K562 (cell line): ENCODE results near the gene PTPRG. TPM values are rescaled to one million over a fixed set of nuclear protein-coding genes. Genes with fewer than 3 reads are reported as not detected.

Experiments used
- ATAC-seq: fragments of 200-7000 bp; cut with Tn5 transposase; 3 replicates; pipeline ENCODE4 v1.9.1; 2020; ENCODE audit warnings: moderate library complexity
- BruUV-seq: library from RNA; stranded (reverse); fragments of 400-500 nt; replicated peaks from 2 replicates; lab custom pipeline; 2021; lab: Mats Ljungman, UMichigan
- CTCF ChIA-PET: fragments of 300-600 bp; formaldehyde crosslinking; extraction: SDS; loops from one replicate; lab custom pipeline; 2021; ENCODE audit warnings: low intra/inter-chr PET ratio; lab: Yijun Ruan, JAX
- POLR2A ChIA-PET: fragments of 300-600, 350-650 bp; sonication (Branson Sonifier 250); formaldehyde crosslinking; extraction: SDS; loops from one replicate; lab custom pipeline; 2021; ENCODE audit warnings: antibody characterized with exemption, inconsistent platforms; lab: Yijun Ruan, JAX
- DNase-seq, 4 experiments: peaks; one replicate each; pipeline versions ENCODE4 v3.0.0 to v3.0.0-alpha.2; 2011 to 2018; ENCODE audit warnings: low spot score in 3 of 4, mixed read lengths in 3 of 4; ENCODE audit errors: extremely low read depth in 1 of 4
- FAIRE-seq: peaks from 2 replicates; lab custom pipeline; 2011; peaks lifted over from hg19 to GRCh38; lab: Jason Lieb, UNC
- H2AFZ ChIP-seq: 2 replicates; pipeline ENCODE4 v1.6.0; 2011; ENCODE audit warnings: low read depth, low read length, control low read depth, inconsistent platforms
- H3K27ac ChIP-seq: fragments of 200-600 bp; 3 replicates; pipeline ENCODE4 v1.8.0; 2011; ENCODE audit warnings: low read depth, mild to moderate bottlenecking, control low read depth, inconsistent platforms, low read length, moderate library complexity, mixed read lengths; ENCODE audit errors: extremely low read depth
- H3K27me3 ChIP-seq, 2 experiments: fragments of 300-600 bp in 1 of 2; 2 replicates in 1 of 2; 3 replicates in 1 of 2; pipeline versions ENCODE4 v1.6.0 to v1.8.0; 2011; ENCODE audit warnings: inconsistent platforms in 2 of 2, low read length in 2 of 2, mild to moderate bottlenecking in 1 of 2, mixed read lengths in 1 of 2, moderate library complexity in 1 of 2; ENCODE audit not compliant: control insufficient read depth in 2 of 2, insufficient read depth in 2 of 2
- H3K36me3 ChIP-seq: fragments of 300-600 bp; 3 replicates; pipeline ENCODE4 v1.8.0; 2011; ENCODE audit warnings: mild to moderate bottlenecking, low read length, inconsistent platforms; ENCODE audit not compliant: control insufficient read depth, insufficient read depth
- H3K4me1 ChIP-seq, 2 experiments: fragments of 200-600 bp in 1 of 2; replicated peaks in 1 of 2; 2 replicates in 1 of 2; 3 replicates in 1 of 2; pipeline versions ENCODE4 v1.5.1 to v1.8.0; 2011; ENCODE audit warnings: inconsistent platforms in 2 of 2, low read length in 2 of 2, mild to moderate bottlenecking in 1 of 2, mixed read lengths in 1 of 2, moderate library complexity in 1 of 2; ENCODE audit not compliant: control insufficient read depth in 2 of 2, insufficient read depth in 2 of 2
- H3K4me2 ChIP-seq: 2 replicates; pipeline ENCODE4 v1.6.1; 2011; ENCODE audit warnings: low read length, control low read depth, inconsistent platforms, mixed read lengths; ENCODE audit not compliant: insufficient read depth
- H3K4me3 ChIP-seq: fragments of 200-600 bp; sonication (generic), shearing (Covaris generic); 2 replicates; pipeline ENCODE4 v1.5.1; 2016; ENCODE audit warnings: control low read depth, inconsistent platforms
- H3K79me2 ChIP-seq: fragments of 200-600 bp; 3 replicates; pipeline ENCODE4 v1.8.0; 2011; ENCODE audit warnings: low read length, inconsistent platforms; ENCODE audit not compliant: control insufficient read depth, insufficient read depth
- H3K9ac ChIP-seq, 2 experiments: 2 replicates each; pipeline versions ENCODE4 v1.6.0 to v1.6.1; 2011; ENCODE audit warnings: low read depth in 2 of 2, low read length in 2 of 2, control low read depth in 1 of 2, inconsistent platforms in 1 of 2, mild to moderate bottlenecking in 1 of 2, mixed read lengths in 1 of 2; ENCODE audit not compliant: insufficient read depth in 1 of 2
- H3K9me1 ChIP-seq: one replicate; pipeline ENCODE4 v1.6.0; 2011; ENCODE audit warnings: inconsistent platforms, mild to moderate bottlenecking, low read length, moderate library complexity; ENCODE audit not compliant: control insufficient read depth, insufficient read depth
- H3K9me3 ChIP-seq: replicated peaks from 2 replicates; pipeline ENCODE4 v1.5.1; 2011; ENCODE audit warnings: low read depth, low read length, inconsistent platforms; ENCODE audit not compliant: control insufficient read depth, insufficient read depth
- H4K20me1 ChIP-seq: replicated peaks from 2 replicates; pipeline ENCODE4 v1.6.1; 2011; ENCODE audit warnings: low read length, inconsistent platforms, mixed read lengths; ENCODE audit not compliant: control insufficient read depth, insufficient read depth
- ARHGAP35 ChIP-seq: fragments of 450-650 bp; IDR thresholded peaks from 2 replicates; pipeline ENCODE4 v1.6.1; 2018; ENCODE audit not compliant: partially characterized antibody
- ARID2 ChIP-seq: fragments of 450-650 bp; IDR thresholded peaks from 2 replicates; pipeline ENCODE4 v1.6.1; 2017; ENCODE audit warnings: antibody characterized with exemption, mild to moderate bottlenecking
- CAMTA2 ChIP-seq: fragments of 250-450 bp; sonication (Bioruptor Pico); conservative IDR thresholded peaks from 2 replicates; pipeline ENCODE4 v1.5.1; 2022
- FOSL1 ChIP-seq: fragments of 200-800 bp; sonication (Bioruptor generic); conservative IDR thresholded peaks from 2 replicates; pipeline ENCODE4 v1.6.1; 2016; ENCODE audit warnings: missing genetic modification characterization, missing compliant biosample characterization
- NFRKB ChIP-seq: fragments of 450-650 bp; IDR thresholded peaks from 2 replicates; pipeline ENCODE4 v1.6.1; 2016; ENCODE audit warnings: low read depth
- NR4A1 ChIP-seq, 2 experiments: fragments of 250-450 bp in 1 of 2; fragments of 450-650 bp in 1 of 2; sonication (Bioruptor Pico) in 1 of 2; IDR thresholded peaks; 2 replicates each; pipeline versions ENCODE4 v1.4.0 to v1.6.1; 2016 to 2020; ENCODE audit warnings: mild to moderate bottlenecking in 2 of 2, missing compliant biosample characterization in 1 of 2, missing genetic modification characterization in 1 of 2, moderate library complexity in 1 of 2
- SMAD3 ChIP-seq: fragments of 450-650 bp; formaldehyde crosslinking; conservative IDR thresholded peaks from 2 replicates; pipeline ENCODE4 v1.4.0; 2020; ENCODE audit warnings: mild to moderate bottlenecking
- SRSF9 ChIP-seq: fragments of 200-400 bp; formaldehyde crosslinking; IDR thresholded peaks from 2 replicates; pipeline ENCODE4 v1.6.1; 2017; ENCODE audit warnings: low read depth, low read length, borderline replicate concordance
- WGBS: fragments of 100-300 bp; shearing (Covaris generic); methylation state at CpG from one replicate; pipeline ENCODE4 v1.1.6; 2016; ENCODE audit warnings: low coverage, mixed read lengths; ENCODE audit not compliant: insufficient coverage; ENCODE audit errors: missing lambda C conversion rate; 5-methylcytosine and 5-hydroxymethylcytosine counted together
- in situ Hi-C: fragments of 300-500 bp; cut with MboI; formaldehyde crosslinking; loops from 4 replicates; pipeline ENCODE4 v1.15.0; 2018; ENCODE audit warnings: inconsistent platforms, mixed read lengths
- intact Hi-C: fragments of 100-400 bp; cut with micrococcal nuclease; formaldehyde crosslinking; loops from 2 replicates; pipeline ENCODE4 v1.14.2; 2022
- polyA plus RNA-seq, 8 experiments: library from polyadenylated mRNA; depleted of rRNA in 4 of 8; stranded (reverse) in 5 of 8; unstranded in 3 of 8; fragments of >200 nt; fragmentation: Nextera tagmentation in 2 of 8; fragmentation: Illumina TruSeq in 1 of 8; extraction: Ambion mirVana in 2 of 8; extraction: Trizol in 1 of 8; gene quantifications; 2 replicates each; pipeline versions ENCODE4 v1.2.1 to v1.2.3, GENCODE V29; 2011 to 2014; ENCODE audit warnings: inconsistent platforms in 1 of 8, missing spikeins in 1 of 8
- total RNA-seq, 7 experiments: library from RNA; depleted of rRNA in 6 of 7; stranded (reverse); fragments of >200 nt in 6 of 7; fragmentation: Illumina TruSeq in 2 of 7; extraction: Trizol in 2 of 7; gene quantifications; 2 replicates each; pipeline versions ENCODE4 v1.2.1 to v1.2.3, GENCODE V29; 2011 to 2021; ENCODE audit warnings: low replicate concordance in 1 of 7
- TF ChIP-seq, protein P1 (sequence below): IDR thresholded peaks from 3 replicates; pipeline ENCODE4 v1.6.1; 2011; ENCODE audit warnings: borderline replicate concordance, mild to moderate bottlenecking, moderate library complexity; ENCODE audit not compliant: insufficient read length; ENCODE audit errors: extremely low read depth
- TF ChIP-seq, protein P2 (sequence below): fragments of 250-450 bp; sonication (Bioruptor Pico); IDR thresholded peaks from 2 replicates; pipeline ENCODE4 v1.8.0; 2022; ENCODE audit warnings: moderate library complexity, mild to moderate bottlenecking, inconsistent platforms
- TF ChIP-seq, protein P3 (sequence below): fragments of 250-450 bp; sonication (Bioruptor Pico); IDR thresholded peaks from 2 replicates; pipeline ENCODE4 v1.8.0; 2021; ENCODE audit warnings: moderate library complexity, mild to moderate bottlenecking, inconsistent platforms
- TF ChIP-seq, protein P4 (sequence below): sonication (generic); formaldehyde crosslinking; IDR thresholded peaks from 2 replicates; pipeline ENCODE4 v1.8.1; 2023; ENCODE audit warnings: missing genetic modification reagents, mild to moderate bottlenecking, borderline replicate concordance
- TF ChIP-seq, protein P5 (sequence below): conservative IDR thresholded peaks from 2 replicates; pipeline ENCODE4 v1.6.1; 2011; ENCODE audit warnings: low read depth, mild to moderate bottlenecking, low read length; ENCODE audit not compliant: control insufficient read depth

The PTPRG gene
- total and polyA plus RNA-seq, 9 of the 15 experiments (the other 6 are each of a cell fraction or from before 2014, with no cell fraction given): 0.16 TPM; not detected in 8

DNA sequence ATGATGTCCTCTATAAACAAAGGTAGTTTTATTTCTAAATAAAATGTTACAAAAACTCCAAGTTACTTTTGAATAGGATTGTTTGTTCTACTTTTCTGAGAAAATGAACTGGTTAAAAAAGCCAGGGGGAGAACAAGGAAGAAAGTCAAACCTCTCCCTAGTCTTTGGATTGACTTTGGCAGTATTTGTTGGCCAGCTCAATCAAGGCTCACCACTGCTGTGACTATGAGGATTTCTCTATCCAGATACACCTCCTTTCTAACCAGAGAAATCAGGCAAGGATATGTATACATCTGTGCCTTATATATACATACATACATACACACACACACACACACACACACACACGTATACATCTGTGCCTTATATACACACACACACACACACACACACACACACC is 704.2 kb downstream of the PTPRG start:
- WGBS: 0% methylated on average over 1 of the region's 1 CpG
- Histone ChIP-seq H3K79me2 (no peaks in the 10 kb centered on the region), H3K4me3 (no peak overlapping the region), H3K9me3 (no peaks in the 10 kb centered on the region), H2AFZ (no peak overlapping the region), H3K27me3 (no peaks in the 10 kb centered on the region), H3K27ac (no peak overlapping the region), H3K9ac (no peak overlapping the region), H3K36me3 (no peaks in the 10 kb centered on the region), H4K20me1 (no peaks in the 10 kb centered on the region), H3K4me1 (no peaks in the 10 kb centered on the region), H3K4me2 (no peak overlapping the region), H3K9me1 (no peaks in the 10 kb centered on the region)
- no TSS peak for BruUV-seq
- intact Hi-C loops: no loop called here
- no peak for FAIRE-seq
- ChIA-PET CTCF (no interaction called here), POLR2A (no interaction called here)
- ATAC-seq: no peak
- DNase-seq: no peak
- in situ Hi-C loops: no loop called here
- TF ChIP-seq NFRKB (no peak), SRSF9 (no peak), FOSL1 (no peak), ARID2 (no peak), CAMTA2 (CRISPR knock-in tag) (no peak), ARHGAP35 (no peak), SMAD3 (CRISPR knock-in tag) (no peak), NR4A1 (CRISPR knock-in tag; IDR thresholded peaks at IDR 0.05) (no peak), NR4A1 (tag; IDR thresholded peaks at IDR 0.05) (no peak)
- TF ChIP-seq, protein P1, sequence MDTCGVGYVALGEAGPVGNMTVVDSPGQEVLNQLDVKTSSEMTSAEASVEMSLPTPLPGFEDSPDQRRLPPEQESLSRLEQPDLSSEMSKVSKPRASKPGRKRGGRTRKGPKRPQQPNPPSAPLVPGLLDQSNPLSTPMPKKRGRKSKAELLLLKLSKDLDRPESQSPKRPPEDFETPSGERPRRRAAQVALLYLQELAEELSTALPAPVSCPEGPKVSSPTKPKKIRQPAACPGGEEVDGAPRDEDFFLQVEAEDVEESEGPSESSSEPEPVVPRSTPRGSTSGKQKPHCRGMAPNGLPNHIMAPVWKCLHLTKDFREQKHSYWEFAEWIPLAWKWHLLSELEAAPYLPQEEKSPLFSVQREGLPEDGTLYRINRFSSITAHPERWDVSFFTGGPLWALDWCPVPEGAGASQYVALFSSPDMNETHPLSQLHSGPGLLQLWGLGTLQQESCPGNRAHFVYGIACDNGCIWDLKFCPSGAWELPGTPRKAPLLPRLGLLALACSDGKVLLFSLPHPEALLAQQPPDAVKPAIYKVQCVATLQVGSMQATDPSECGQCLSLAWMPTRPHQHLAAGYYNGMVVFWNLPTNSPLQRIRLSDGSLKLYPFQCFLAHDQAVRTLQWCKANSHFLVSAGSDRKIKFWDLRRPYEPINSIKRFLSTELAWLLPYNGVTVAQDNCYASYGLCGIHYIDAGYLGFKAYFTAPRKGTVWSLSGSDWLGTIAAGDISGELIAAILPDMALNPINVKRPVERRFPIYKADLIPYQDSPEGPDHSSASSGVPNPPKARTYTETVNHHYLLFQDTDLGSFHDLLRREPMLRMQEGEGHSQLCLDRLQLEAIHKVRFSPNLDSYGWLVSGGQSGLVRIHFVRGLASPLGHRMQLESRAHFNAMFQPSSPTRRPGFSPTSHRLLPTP: no peak
- TF ChIP-seq, protein P2, sequence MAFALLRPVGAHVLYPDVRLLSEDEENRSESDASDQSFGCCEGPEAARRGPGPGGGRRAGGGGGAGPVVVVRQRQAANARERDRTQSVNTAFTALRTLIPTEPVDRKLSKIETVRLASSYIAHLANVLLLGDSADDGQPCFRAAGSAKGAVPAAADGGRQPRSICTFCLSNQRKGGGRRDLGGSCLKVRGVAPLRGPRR (CRISPR knock-in tag): no peak
- TF ChIP-seq, protein P3, sequence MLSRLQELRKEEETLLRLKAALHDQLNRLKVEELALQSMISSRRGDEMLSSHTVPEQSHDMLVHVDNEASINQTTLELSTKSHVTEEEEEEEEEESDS (CRISPR knock-in tag): no peak
- TF ChIP-seq, protein P4, sequence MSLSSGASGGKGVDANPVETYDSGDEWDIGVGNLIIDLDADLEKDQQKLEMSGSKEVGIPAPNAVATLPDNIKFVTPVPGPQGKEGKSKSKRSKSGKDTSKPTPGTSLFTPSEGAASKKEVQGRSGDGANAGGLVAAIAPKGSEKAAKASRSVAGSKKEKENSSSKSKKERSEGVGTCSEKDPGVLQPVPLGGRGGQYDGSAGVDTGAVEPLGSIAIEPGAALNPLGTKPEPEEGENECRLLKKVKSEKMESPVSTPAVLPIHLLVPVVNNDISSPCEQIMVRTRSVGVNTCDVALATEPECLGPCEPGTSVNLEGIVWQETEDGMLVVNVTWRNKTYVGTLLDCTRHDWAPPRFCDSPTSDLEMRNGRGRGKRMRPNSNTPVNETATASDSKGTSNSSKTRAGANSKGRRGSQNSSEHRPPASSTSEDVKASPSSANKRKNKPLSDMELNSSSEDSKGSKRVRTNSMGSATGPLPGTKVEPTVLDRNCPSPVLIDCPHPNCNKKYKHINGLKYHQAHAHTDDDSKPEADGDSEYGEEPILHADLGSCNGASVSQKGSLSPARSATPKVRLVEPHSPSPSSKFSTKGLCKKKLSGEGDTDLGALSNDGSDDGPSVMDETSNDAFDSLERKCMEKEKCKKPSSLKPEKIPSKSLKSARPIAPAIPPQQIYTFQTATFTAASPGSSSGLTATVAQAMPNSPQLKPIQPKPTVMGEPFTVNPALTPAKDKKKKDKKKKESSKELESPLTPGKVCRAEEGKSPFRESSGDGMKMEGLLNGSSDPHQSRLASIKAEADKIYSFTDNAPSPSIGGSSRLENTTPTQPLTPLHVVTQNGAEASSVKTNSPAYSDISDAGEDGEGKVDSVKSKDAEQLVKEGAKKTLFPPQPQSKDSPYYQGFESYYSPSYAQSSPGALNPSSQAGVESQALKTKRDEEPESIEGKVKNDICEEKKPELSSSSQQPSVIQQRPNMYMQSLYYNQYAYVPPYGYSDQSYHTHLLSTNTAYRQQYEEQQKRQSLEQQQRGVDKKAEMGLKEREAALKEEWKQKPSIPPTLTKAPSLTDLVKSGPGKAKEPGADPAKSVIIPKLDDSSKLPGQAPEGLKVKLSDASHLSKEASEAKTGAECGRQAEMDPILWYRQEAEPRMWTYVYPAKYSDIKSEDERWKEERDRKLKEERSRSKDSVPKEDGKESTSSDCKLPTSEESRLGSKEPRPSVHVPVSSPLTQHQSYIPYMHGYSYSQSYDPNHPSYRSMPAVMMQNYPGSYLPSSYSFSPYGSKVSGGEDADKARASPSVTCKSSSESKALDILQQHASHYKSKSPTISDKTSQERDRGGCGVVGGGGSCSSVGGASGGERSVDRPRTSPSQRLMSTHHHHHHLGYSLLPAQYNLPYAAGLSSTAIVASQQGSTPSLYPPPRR (CRISPR knock-in tag): no peak
- TF ChIP-seq, protein P5, sequence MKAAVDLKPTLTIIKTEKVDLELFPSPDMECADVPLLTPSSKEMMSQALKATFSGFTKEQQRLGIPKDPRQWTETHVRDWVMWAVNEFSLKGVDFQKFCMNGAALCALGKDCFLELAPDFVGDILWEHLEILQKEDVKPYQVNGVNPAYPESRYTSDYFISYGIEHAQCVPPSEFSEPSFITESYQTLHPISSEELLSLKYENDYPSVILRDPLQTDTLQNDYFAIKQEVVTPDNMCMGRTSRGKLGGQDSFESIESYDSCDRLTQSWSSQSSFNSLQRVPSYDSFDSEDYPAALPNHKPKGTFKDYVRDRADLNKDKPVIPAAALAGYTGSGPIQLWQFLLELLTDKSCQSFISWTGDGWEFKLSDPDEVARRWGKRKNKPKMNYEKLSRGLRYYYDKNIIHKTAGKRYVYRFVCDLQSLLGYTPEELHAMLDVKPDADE: no peak
